Hippocampal formation (tissue), 2 donors: Measurements from ENCODE around the gene ATP6V1G3.
"Not testable (repeated sequence)": the region's sequence is repeated elsewhere in the genome, so short reads cannot be mapped to it uniquely, and the experiment has no call there.

Source experiments
- DNase-seq, 2 donors: peaks; one replicate each; lab custom pipeline; 2025; lab: John Stamatoyannopoulos, UW

ATP6V1G3 gene

DNA sequence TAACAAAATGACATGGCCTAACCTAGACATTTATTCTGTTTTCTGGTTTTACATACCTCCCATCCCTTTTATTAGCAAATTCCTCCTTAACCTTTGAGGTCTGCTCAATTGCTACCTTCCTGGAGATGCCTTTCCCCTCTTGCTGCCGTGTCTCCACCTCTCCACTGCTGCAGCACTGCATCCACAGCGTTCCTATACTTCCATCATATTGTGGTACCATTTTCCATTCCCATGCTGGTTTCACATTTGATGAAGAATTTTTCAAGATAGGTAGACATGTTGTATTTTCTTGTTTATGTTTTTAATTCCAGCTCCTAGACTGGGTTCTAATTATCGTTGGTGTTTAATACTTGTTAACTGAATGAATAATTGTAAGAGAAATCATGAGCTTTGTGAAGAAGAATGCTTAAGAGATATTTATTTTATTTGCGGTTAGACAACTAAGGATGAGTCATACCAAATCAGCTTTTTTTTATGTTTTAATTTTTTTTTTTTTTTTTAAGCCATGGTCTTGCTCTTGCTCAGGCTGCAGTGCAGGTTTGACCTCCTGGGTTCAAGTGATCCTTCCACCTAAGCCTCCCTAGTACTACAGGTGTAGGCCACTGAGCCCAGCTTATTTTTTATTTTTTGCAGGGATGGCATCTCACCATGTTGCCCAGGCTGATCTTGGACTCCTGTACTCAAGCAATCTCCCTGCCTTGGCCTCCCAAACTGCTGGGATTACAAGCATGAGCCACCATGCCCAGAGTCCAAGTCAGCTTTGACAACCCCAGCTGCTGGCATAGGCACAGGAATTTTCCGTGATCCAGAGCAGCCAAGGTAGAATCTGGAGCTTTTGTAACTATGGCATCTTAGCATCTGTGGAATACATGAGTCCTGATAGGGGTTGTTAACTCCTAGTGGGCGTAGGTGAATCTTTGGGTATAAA, 44.0 kb downstream of the ATP6V1G3 start:
- no peak for DNase-seq

DNA sequence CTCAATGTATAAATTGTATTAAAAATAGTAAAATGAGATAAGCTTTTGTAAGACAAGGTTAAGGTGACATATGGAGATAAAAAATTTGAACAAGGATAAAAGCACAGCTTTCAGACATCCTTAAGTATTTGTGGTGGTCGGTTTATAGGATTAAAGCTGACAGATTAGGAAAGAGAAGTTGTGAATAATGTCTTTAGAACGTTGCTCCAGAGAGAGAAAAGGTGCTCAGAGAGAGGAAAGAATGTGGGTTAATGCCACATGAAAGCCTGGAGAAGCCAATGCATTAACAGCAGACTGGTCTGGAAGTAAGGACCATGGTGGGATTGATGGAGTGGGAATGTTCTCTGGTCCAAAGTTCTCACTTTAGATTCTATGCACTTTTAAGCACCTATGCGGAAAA, 44.8 kb downstream of the ATP6V1G3 start:
- DNase-seq = no peak

DNA sequence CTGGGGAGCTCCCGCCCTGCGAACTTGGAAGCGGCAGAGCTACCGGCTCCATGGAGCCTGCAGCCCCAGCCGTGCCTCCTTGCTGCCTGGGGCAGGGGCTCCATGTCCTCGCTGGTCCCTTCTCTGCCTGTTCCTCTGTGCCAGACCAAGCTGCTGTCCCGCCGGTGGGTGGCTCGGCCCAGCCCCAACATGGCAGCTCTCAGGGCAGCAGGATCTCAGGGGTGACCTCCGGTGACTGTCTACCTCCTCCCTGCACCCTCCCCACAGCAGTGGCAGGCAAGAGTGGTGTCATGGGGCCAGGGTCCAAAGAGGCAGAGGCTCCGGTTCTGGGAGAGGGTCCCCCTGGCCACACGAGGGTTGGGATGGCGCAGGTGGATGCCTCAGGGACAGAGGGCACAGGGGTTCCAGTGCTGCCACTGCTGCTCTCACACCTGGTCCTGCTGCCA, 45.8 kb downstream of the ATP6V1G3 start:
- no peak for DNase-seq

DNA sequence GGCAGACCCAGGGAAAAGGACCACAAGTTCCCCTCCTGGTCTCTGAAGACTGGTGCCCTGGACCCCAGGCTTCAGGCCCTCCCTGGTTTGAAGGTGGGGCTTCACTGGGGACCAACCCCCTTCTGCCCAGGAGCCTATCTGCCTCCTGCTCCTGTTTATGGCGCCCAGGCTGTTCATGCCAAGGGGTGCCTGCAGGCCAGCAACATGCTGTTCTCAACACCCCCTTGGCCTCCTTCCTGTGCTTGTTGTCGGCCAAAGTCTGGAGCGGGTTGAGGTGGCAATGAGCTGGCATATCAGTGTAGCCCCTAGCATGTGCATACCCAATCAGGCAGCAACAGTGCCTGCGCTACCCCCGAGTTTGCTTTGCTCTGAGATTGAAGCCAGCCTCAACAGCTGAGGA, 46.3 kb downstream of the ATP6V1G3 start:
- DNase-seq = no peak

DNA sequence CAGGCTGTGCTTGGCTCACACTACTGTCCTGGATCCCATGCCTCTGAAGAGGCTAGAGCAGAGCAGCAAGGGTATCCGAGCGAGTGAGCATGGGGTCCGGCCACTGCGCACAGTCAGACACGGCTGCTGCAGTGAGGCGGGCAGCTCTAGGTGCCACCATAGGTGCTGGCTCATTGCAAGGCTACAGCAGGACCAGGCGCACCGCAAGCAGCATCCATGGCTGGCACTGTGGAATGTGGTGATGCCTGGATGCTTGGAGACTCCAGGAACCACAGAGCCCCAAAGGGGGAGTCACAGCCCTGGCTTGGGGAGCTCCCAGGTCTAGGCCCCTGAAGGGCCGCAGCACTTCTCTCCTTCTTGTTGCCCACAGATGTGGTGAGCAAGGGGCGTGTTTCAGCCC, 47.2 kb downstream of the ATP6V1G3 start:
- no peak for DNase-seq

DNA sequence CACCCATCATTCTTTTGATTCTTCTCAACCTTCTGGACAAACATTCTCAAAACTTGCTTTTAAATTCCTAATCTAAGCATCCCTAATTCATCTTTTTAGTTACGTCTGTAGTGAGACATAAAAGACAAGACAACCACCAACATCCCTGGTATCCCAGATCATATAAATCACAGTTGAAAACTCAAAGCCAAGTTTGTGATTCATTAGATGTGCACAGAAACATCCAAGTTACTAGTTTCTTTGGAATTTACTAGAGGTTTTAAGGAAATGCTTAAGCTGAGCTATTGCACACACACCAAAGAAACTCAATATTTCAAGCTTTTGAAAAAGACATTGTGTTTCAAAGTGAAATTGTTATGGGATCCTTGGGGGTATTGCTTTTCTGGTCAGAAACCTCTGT, 47.6 kb downstream of the ATP6V1G3 start:
- DNase-seq = no peak

DNA sequence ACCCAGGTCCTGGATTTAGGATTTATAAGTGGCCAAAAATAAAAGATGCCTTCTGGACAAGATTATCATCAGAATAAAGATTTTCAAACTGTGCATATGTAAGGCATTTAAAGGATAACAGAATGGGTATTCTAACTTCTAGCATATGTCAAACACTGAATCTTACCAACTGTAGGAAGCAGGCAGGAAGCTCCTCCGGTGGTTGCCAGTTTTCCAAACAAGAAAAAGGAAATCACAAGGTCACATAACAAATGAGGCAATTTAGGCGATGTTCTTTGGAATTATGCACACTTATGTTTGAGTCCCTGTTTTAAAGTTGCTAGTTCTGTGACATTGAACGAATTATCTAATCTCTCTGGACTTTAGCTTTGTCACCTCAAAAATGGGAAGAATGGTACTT, 48.9 kb downstream of the ATP6V1G3 start:
- DNase-seq = no peak

DNA sequence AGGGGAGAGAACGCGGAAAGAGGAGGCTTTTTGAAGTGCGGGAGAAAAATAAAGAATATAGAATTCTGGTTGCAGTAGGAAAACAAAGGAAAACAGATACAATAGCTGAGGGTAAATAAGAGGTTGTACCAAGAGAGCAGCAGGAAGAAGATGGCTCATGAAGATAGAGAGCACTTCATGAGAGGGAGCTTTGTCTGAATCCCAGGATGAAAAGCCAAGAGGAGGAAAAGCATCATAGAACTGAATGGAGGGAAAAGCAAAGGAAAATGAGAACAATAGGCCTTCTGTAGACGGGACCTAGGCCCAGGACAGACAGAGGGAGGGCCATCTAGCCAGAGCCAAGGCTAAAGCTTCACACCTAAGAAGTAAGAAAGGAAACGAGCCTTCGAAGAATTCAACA, 49.5 kb downstream of the ATP6V1G3 start:
- no peak for DNase-seq

DNA sequence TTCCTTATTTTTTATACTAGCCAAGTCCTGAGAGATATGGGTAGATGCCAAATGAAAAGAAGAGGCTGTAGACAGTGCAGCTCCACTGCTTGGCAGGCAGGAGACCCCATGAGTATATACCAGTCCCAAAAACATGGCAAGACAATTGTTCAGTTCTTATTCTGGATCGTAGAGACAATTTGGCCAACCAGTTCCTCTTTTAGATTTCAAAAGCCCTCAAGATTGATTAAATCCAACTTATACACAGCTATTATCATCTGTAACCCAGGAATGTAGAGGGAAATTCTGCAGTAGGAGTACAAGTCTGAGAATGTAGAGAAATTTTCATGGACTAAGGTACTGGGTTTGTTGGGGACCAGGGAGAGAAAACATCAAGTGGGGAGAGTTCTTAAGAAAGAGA, 50.3 kb downstream of the ATP6V1G3 start:
- DNase-seq = no peak

DNA sequence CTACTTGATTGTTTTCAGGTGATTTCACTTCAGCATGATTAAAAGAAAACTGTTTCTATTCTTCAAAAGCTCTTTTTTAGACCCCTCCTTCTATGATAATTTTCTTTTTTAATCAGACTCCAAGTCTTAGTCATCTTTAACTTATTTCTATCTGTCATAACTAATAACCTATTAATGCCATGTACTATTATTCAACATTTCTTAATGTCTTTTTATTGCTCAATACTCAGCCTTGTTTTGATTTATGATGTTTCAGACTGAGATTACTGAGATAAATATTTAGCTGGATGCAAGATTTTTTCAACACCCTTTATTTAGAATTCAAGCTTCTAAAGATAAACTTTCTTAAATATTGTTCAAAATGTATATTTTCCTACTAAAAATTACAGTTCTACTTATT, 53.6 kb downstream of the ATP6V1G3 start:
- no peak for DNase-seq

DNA sequence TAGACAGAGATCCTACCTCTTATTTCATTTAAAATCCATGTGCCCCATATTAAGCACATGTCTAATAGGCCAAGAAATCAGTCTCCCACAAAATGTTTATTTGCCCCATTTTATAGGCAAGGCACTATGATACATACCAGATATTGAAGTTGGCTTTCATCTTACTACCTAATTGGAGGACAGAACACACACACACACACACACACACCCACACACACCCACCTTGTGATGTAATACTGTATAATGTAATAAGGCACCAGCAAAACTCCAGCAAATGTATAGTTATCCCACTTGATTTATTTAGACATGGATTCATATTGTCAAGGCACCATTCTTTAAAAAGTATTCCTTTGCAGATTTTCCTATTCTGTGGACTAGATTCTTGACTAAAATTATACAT, 56.8 kb downstream of the ATP6V1G3 start:
- DNase-seq = no peak

DNA sequence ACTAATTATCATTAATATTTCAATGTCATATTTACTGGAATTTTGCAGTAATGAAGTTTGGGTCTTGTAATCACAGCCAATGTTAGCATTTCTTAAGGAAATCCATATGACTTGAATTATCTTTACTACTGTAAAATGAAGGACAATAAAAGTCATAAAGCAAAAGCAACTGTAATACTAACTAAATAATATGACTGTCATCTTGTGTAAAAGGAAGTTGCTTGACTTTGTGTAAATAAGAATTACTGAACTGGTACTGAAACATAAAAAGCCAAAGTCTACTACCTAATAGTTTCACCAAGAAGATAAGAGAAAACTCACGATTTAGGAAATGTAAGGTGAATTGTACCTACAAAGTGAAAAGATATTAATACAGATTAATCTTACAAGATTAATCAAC, 57.5 kb downstream of the ATP6V1G3 start:
- DNase-seq = no peak

DNA sequence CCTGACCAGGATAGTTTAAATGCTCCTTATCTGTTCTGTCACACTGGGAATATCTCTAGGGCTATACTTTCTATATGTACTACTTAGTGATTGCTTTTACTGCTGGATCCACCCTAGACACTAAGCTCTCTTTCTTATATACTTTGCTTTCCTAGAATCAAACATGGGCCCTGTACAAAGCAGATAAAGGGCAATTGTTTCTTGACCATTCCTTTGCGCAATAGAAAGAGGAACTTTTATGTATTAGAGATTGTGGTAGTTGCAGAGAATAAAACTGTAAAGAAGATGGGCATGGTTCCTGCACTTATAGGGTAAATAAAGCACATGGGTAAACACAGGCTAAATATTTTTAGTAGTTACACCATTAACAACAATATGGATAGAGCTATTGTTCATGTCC, 58.8 kb downstream of the ATP6V1G3 start:
- no peak for DNase-seq

DNA sequence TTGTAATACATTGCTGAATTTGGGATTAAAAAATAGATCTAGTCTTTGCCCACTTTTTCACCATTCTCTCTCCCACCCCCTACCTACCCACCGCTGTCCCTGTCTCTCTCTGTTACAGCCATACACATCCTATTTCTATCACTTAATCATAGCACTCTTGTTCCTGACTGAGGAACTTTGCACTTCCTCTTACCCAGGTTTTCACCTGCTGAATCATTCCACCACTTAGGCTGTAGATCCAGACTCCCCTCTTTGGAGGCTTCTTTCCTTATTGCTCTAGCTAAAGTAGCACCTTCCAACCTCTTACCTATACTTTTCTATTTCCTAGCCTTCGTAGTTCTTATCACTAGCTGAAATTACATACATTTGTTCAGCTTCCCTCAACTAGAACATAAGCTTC, 59.6 kb downstream of the ATP6V1G3 start:
- DNase-seq = no peak

DNA sequence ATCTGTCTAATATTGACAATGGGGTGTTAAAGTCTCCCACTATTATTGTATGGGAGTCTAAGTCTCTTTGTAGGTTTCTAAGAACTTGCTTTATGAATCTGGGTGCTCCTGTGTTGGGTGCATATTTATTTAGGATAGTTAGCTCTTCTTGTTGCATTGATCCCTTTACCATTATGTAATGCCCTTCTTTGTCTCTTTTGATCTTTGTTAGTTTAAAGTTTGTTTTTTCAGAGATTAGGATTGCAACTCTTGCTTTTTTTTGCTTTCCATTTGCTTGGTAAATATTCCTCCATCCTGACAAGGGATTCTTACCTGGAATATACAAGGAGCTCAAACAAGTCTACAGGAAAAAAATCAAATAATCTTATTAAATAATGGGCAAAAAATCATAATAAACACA, 63.1 kb downstream of the ATP6V1G3 start:
- DNase-seq = not testable (repeated sequence)
